ENCODE results near the gene ARID1B. TPM values are rescaled to one million over a fixed set of nuclear protein-coding genes. Genes with fewer than 3 reads are reported as not detected.
A peak's percentile ranks its signal among the peaks of the same experiment; 100 is the strongest.

ARID1B gene
- total RNA-seq, 2 experiments from 2014 or later = 90.1 to 164 TPM

DNA sequence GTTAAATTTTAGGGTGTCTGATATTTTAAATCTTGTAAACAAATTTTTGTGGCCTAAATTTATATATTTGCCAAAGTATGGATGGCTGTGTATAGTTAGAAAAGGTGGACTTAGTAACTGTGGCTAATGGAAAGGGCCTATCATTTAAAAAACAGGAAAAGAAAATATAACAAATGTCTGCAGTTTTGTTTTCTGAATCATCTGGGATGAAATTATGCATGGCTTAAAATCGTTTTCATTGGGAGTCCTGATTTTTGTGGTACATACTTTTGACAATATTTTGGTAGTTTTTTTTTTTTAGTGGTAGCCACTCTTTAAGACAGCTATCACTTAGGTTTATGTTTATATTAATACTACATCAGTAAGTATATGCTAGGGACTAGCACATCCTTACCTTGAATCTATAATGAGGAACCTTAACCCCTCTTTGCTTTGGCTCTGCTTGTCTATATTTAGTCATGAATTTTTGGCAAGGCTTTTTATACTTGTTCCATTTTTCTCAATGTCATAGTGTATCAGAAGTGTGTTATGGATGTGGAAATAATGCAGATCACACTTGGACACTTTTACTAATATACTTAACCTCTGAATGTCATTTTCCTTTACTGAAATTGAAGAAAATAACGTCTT, 5.6 kb downstream of the ARID1B start:
- intact Hi-C loops (cut with micrococcal nuclease; ENCODE audit: unreplicated experiment) = loop anchor here (5.0 to 10.0 kb wide), 5 partner anchors 102 to 492 kb away; no protein-coding TSS in a partner anchor
- ChIA-PET POLR2A (interaction anchor here (0.6 to 1.0 kb wide), 5 partner anchors 8 to 219 kb away, joined by 3 to 4 read pairs (median 3); no protein-coding TSS in a partner anchor), CTCF (ENCODE audit: unreplicated experiment) (no interaction called here)
- no peaks in the 10 kb centered on the region for H3K9me2 ChIP-seq (ENCODE audit: insufficient read depth, low read length)
- H4K20me1 ChIP-seq (ENCODE audit: insufficient read depth, low read length) = peaks cover 43% of the 10 kb centered on the region
- TF ChIP-seq EZH2phosphoT487 (IDR thresholded peaks at IDR 0.05; ENCODE audit: borderline replicate concordance, low read depth, low read length) = no peak
- TF ChIP-seq, protein P1, sequence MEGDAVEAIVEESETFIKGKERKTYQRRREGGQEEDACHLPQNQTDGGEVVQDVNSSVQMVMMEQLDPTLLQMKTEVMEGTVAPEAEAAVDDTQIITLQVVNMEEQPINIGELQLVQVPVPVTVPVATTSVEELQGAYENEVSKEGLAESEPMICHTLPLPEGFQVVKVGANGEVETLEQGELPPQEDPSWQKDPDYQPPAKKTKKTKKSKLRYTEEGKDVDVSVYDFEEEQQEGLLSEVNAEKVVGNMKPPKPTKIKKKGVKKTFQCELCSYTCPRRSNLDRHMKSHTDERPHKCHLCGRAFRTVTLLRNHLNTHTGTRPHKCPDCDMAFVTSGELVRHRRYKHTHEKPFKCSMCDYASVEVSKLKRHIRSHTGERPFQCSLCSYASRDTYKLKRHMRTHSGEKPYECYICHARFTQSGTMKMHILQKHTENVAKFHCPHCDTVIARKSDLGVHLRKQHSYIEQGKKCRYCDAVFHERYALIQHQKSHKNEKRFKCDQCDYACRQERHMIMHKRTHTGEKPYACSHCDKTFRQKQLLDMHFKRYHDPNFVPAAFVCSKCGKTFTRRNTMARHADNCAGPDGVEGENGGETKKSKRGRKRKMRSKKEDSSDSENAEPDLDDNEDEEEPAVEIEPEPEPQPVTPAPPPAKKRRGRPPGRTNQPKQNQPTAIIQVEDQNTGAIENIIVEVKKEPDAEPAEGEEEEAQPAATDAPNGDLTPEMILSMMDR (conservative IDR thresholded peaks at IDR 0.05; ENCODE audit: low read length) = no peak
- H3K4me3 ChIP-seq (ENCODE audit: low read depth, low read length, poor library complexity, severe bottlenecking) = peak overlapping the region; percentile 76
- H3K79me2 ChIP-seq (ENCODE audit: insufficient read depth, low read depth, low read length) = peaks cover 82% of the 10 kb centered on the region
- no TSS peak for BruUV-seq (replicated peaks)
- H3K4me2 ChIP-seq (ENCODE audit: low read length) = peak overlapping the region; percentile 85
- peaks cover 48% of the 10 kb centered on the region for H3K4me1 ChIP-seq (ENCODE audit: insufficient read depth, low read length, poor library complexity, severe bottlenecking)
- H2AFZ ChIP-seq (ENCODE audit: low read length) = no peak overlapping the region
- H3K9me3 ChIP-seq (ENCODE audit: low read length) = no peaks in the 10 kb centered on the region
- H3K27ac ChIP-seq (ENCODE audit: low read depth, low read length, poor library complexity, severe bottlenecking) = peak overlapping the region; percentile 86
- peaks cover 61% of the 10 kb centered on the region for H3K36me3 ChIP-seq (ENCODE audit: insufficient read depth, low read length)
- DNase-seq (ENCODE audit: low spot score) = no peak

DNA sequence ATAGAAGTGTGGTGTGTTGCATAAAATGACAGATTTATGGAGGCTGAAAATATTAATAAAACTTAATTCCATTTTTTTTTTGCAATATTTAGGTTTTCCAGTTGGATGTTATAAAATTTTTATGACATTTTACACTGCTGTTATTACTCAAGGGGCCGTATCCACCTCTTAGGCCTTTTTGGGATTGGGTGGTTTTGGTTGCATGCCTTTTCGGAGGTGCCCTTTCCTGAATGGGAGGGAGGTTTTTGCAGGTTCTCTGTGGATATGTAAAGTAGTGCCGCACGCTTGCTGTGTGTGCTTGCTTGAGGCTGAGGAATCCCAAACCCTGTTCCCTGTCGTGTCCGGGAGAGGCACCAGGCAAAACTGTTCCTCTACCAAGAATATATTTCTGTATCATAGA, 6.8 kb downstream of the ARID1B start:
- peak overlapping the region; percentile 85 for H3K4me2 ChIP-seq (ENCODE audit: low read length)
- no peaks in the 10 kb centered on the region for H3K9me2 ChIP-seq (ENCODE audit: insufficient read depth, low read length)
- H3K9me3 ChIP-seq (ENCODE audit: low read length) = no peaks in the 10 kb centered on the region
- H3K79me2 ChIP-seq (ENCODE audit: insufficient read depth, low read depth, low read length) = peaks cover 93% of the 10 kb centered on the region
- no TSS peak for BruUV-seq (replicated peaks)
- H4K20me1 ChIP-seq (ENCODE audit: insufficient read depth, low read length) = peaks cover 55% of the 10 kb centered on the region
- H3K4me3 ChIP-seq (ENCODE audit: low read depth, low read length, poor library complexity, severe bottlenecking) = peak overlapping the region; percentile 76
- H3K27ac ChIP-seq (ENCODE audit: low read depth, low read length, poor library complexity, severe bottlenecking) = no peak overlapping the region
- DNase-seq (ENCODE audit: low spot score) = no peak
- H2AFZ ChIP-seq (ENCODE audit: low read length) = no peak overlapping the region
- peaks cover 66% of the 10 kb centered on the region for H3K36me3 ChIP-seq (ENCODE audit: insufficient read depth, low read length)
- POLR2A ChIA-PET = interaction anchor here (0.7 to 0.9 kb wide), 2 partner anchors 11 to 186 kb away, joined by 3 read pairs; no protein-coding TSS in a partner anchor
- intact Hi-C loops (cut with micrococcal nuclease; ENCODE audit: unreplicated experiment) = loop anchor here (5.0 to 10.0 kb wide), 5 partner anchors 101 to 491 kb away; no protein-coding TSS in a partner anchor
- CTCF ChIA-PET (ENCODE audit: unreplicated experiment) = no interaction called here
- TF ChIP-seq, protein P1 (conservative IDR thresholded peaks at IDR 0.05; ENCODE audit: low read length) = no peak
- TF ChIP-seq EZH2phosphoT487 (IDR thresholded peaks at IDR 0.05; ENCODE audit: borderline replicate concordance, low read depth, low read length) = no peak
- peaks cover 59% of the 10 kb centered on the region for H3K4me1 ChIP-seq (ENCODE audit: insufficient read depth, low read length, poor library complexity, severe bottlenecking)

DNA sequence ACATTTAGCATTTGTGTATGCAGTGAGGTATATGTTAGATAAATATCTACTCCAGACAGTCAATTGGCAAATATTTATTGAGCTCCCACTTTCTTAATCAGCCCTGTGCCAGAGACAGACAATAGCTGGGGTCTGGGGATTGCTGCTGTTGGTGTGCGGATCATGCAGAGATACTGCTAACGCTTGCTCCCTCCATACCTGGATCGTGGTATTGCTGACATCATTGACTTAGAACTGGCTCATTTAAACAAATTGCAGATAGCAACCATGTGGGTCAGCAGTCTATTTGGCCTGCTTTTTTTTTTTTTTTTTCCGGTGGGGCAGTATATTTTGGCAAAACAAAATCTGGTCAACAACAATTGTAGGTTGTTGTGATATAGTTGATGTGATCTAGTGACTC, 9.5 kb downstream of the ARID1B start:
- H3K9me3 ChIP-seq (ENCODE audit: low read length) = no peaks in the 10 kb centered on the region
- H3K4me3 ChIP-seq (ENCODE audit: low read depth, low read length, poor library complexity, severe bottlenecking) = no peak overlapping the region
- BruUV-seq (replicated peaks) = no TSS peak
- H3K4me1 ChIP-seq (ENCODE audit: insufficient read depth, low read length, poor library complexity, severe bottlenecking) = peaks cover 86% of the 10 kb centered on the region
- TF ChIP-seq EZH2phosphoT487 (IDR thresholded peaks at IDR 0.05; ENCODE audit: borderline replicate concordance, low read depth, low read length) = no peak
- TF ChIP-seq, protein P1 (conservative IDR thresholded peaks at IDR 0.05; ENCODE audit: low read length) = no peak
- H3K9me2 ChIP-seq (ENCODE audit: insufficient read depth, low read length) = no peaks in the 10 kb centered on the region
- H3K27ac ChIP-seq (ENCODE audit: low read depth, low read length, poor library complexity, severe bottlenecking) = no peak overlapping the region
- H3K4me2 ChIP-seq (ENCODE audit: low read length) = peak overlapping the region; percentile 52; the same call in 1 of the 2 replicates
- CTCF ChIA-PET (ENCODE audit: unreplicated experiment) = no interaction called here
- H3K36me3 ChIP-seq (ENCODE audit: insufficient read depth, low read length) = peaks cover 75% of the 10 kb centered on the region
- peaks cover 100% of the 10 kb centered on the region for H3K79me2 ChIP-seq (ENCODE audit: insufficient read depth, low read depth, low read length)
- no peak for DNase-seq (ENCODE audit: low spot score)
- POLR2A ChIA-PET = interaction anchor here (0.8 to 1.5 kb wide), 3 partner anchors 26 to 205 kb away, joined by 3 to 7 read pairs (median 3); no protein-coding TSS in a partner anchor
- intact Hi-C loops (cut with micrococcal nuclease; ENCODE audit: unreplicated experiment) = loop anchor here (10.0 kb wide), 3 partner anchors 98 to 488 kb away; no protein-coding TSS in a partner anchor
- H2AFZ ChIP-seq (ENCODE audit: low read length) = no peak overlapping the region
- H4K20me1 ChIP-seq (ENCODE audit: insufficient read depth, low read length) = peaks cover 69% of the 10 kb centered on the region

All from OCI-LY7 (cell line).